K562 (cell line): Measurements from ENCODE around the gene FRMD5. TPM values are rescaled to one million over a fixed set of nuclear protein-coding genes. Genes with fewer than 3 reads are reported as not detected.

ENCODE experiments used
- ATAC-seq: fragments of 200-7000 bp; cut with Tn5 transposase; 3 replicates; pipeline ENCODE4 v1.9.1; 2020; ENCODE audit warnings: moderate library complexity
- BruUV-seq: library from RNA; stranded (reverse); fragments of 400-500 nt; replicated peaks from 2 replicates; lab custom pipeline; 2021; lab: Mats Ljungman, UMichigan
- CTCF ChIA-PET: fragments of 300-600 bp; formaldehyde crosslinking; extraction: SDS; loops from one replicate; lab custom pipeline; 2021; ENCODE audit warnings: low intra/inter-chr PET ratio; lab: Yijun Ruan, JAX
- POLR2A ChIA-PET: fragments of 300-600, 350-650 bp; sonication (Branson Sonifier 250); formaldehyde crosslinking; extraction: SDS; loops from one replicate; lab custom pipeline; 2021; ENCODE audit warnings: antibody characterized with exemption, inconsistent platforms; lab: Yijun Ruan, JAX
- DNase-seq, 4 experiments: peaks; one replicate each; pipeline versions ENCODE4 v3.0.0 to v3.0.0-alpha.2; 2011 to 2018; ENCODE audit warnings: low spot score in 3 of 4, mixed read lengths in 3 of 4; ENCODE audit errors: extremely low read depth in 1 of 4
- FAIRE-seq: peaks from 2 replicates; lab custom pipeline; 2011; peaks lifted over from hg19 to GRCh38; lab: Jason Lieb, UNC
- H2AFZ ChIP-seq: 2 replicates; pipeline ENCODE4 v1.6.0; 2011; ENCODE audit warnings: low read depth, low read length, control low read depth, inconsistent platforms
- H3K27ac ChIP-seq: fragments of 200-600 bp; 3 replicates; pipeline ENCODE4 v1.8.0; 2011; ENCODE audit warnings: low read depth, mild to moderate bottlenecking, control low read depth, inconsistent platforms, low read length, moderate library complexity, mixed read lengths; ENCODE audit errors: extremely low read depth
- H3K27me3 ChIP-seq, 2 experiments: fragments of 300-600 bp in 1 of 2; 2 replicates in 1 of 2; 3 replicates in 1 of 2; pipeline versions ENCODE4 v1.6.0 to v1.8.0; 2011; ENCODE audit warnings: inconsistent platforms in 2 of 2, low read length in 2 of 2, mild to moderate bottlenecking in 1 of 2, mixed read lengths in 1 of 2, moderate library complexity in 1 of 2; ENCODE audit not compliant: control insufficient read depth in 2 of 2, insufficient read depth in 2 of 2
- H3K36me3 ChIP-seq: fragments of 300-600 bp; 3 replicates; pipeline ENCODE4 v1.8.0; 2011; ENCODE audit warnings: mild to moderate bottlenecking, low read length, inconsistent platforms; ENCODE audit not compliant: control insufficient read depth, insufficient read depth
- H3K4me1 ChIP-seq, 2 experiments: fragments of 200-600 bp in 1 of 2; replicated peaks in 1 of 2; 2 replicates in 1 of 2; 3 replicates in 1 of 2; pipeline versions ENCODE4 v1.5.1 to v1.8.0; 2011; ENCODE audit warnings: inconsistent platforms in 2 of 2, low read length in 2 of 2, mild to moderate bottlenecking in 1 of 2, mixed read lengths in 1 of 2, moderate library complexity in 1 of 2; ENCODE audit not compliant: control insufficient read depth in 2 of 2, insufficient read depth in 2 of 2
- H3K4me2 ChIP-seq: 2 replicates; pipeline ENCODE4 v1.6.1; 2011; ENCODE audit warnings: low read length, control low read depth, inconsistent platforms, mixed read lengths; ENCODE audit not compliant: insufficient read depth
- H3K4me3 ChIP-seq: fragments of 200-600 bp; sonication (generic), shearing (Covaris generic); 2 replicates; pipeline ENCODE4 v1.5.1; 2016; ENCODE audit warnings: control low read depth, inconsistent platforms
- H3K79me2 ChIP-seq: fragments of 200-600 bp; 3 replicates; pipeline ENCODE4 v1.8.0; 2011; ENCODE audit warnings: low read length, inconsistent platforms; ENCODE audit not compliant: control insufficient read depth, insufficient read depth
- H3K9ac ChIP-seq, 2 experiments: 2 replicates each; pipeline versions ENCODE4 v1.6.0 to v1.6.1; 2011; ENCODE audit warnings: low read depth in 2 of 2, low read length in 2 of 2, control low read depth in 1 of 2, inconsistent platforms in 1 of 2, mild to moderate bottlenecking in 1 of 2, mixed read lengths in 1 of 2; ENCODE audit not compliant: insufficient read depth in 1 of 2
- H3K9me1 ChIP-seq: one replicate; pipeline ENCODE4 v1.6.0; 2011; ENCODE audit warnings: inconsistent platforms, mild to moderate bottlenecking, low read length, moderate library complexity; ENCODE audit not compliant: control insufficient read depth, insufficient read depth
- H3K9me3 ChIP-seq: replicated peaks from 2 replicates; pipeline ENCODE4 v1.5.1; 2011; ENCODE audit warnings: low read depth, low read length, inconsistent platforms; ENCODE audit not compliant: control insufficient read depth, insufficient read depth
- H4K20me1 ChIP-seq: replicated peaks from 2 replicates; pipeline ENCODE4 v1.6.1; 2011; ENCODE audit warnings: low read length, inconsistent platforms, mixed read lengths; ENCODE audit not compliant: control insufficient read depth, insufficient read depth
- ATF3 ChIP-seq, 2 experiments: fragments of 450-650 bp in 1 of 2; sonication (generic) in 1 of 2; formaldehyde crosslinking in 1 of 2; IDR thresholded peaks in 1 of 2; conservative IDR thresholded peaks in 1 of 2; 2 replicates each; pipeline versions ENCODE4 v1.6.1 to v1.8.1; 2016 to 2023; ENCODE audit warnings: mild to moderate bottlenecking in 2 of 2, moderate library complexity in 2 of 2, inconsistent platforms in 1 of 2, missing genetic modification reagents in 1 of 2
- CEBPG ChIP-seq, 3 experiments: fragments of 200-800 bp in 1 of 3; sonication (Bioruptor generic) in 1 of 3; sonication (generic) in 1 of 3; formaldehyde crosslinking in 1 of 3; IDR thresholded peaks in 2 of 3; conservative IDR thresholded peaks in 1 of 3; 2 replicates each; pipeline versions ENCODE4 v1.6.1 to v1.8.0; 2016 to 2022; ENCODE audit warnings: missing compliant biosample characterization in 2 of 3, missing genetic modification characterization in 2 of 3, mild to moderate bottlenecking in 1 of 3, missing genetic modification reagents in 1 of 3
- FOSL1 ChIP-seq: fragments of 200-800 bp; sonication (Bioruptor generic); conservative IDR thresholded peaks from 2 replicates; pipeline ENCODE4 v1.6.1; 2016; ENCODE audit warnings: missing genetic modification characterization, missing compliant biosample characterization
- LARP7 ChIP-seq: fragments of 450-650 bp; IDR thresholded peaks from 2 replicates; pipeline ENCODE4 v1.6.1; 2016
- MYBL2 ChIP-seq, 2 experiments: fragments of 450-650 bp in 1 of 2; sonication (generic) in 1 of 2; formaldehyde crosslinking in 1 of 2; IDR thresholded peaks; 2 replicates each; pipeline versions ENCODE4 v1.6.1 to v1.8.1; 2017 to 2022; ENCODE audit warnings: borderline replicate concordance in 1 of 2, inconsistent platforms in 1 of 2, low read depth in 1 of 2, mild to moderate bottlenecking in 1 of 2, missing genetic modification reagents in 1 of 2, moderate library complexity in 1 of 2
- SMARCC2 ChIP-seq: fragments of 450-650 bp; IDR thresholded peaks from 2 replicates; pipeline ENCODE4 v1.6.1; 2017; ENCODE audit warnings: antibody characterized with exemption, moderate library complexity, mild to moderate bottlenecking, low read depth
- ZBTB40 ChIP-seq, 2 experiments: fragments of 450-650 bp in 1 of 2; sonication (generic) in 1 of 2; formaldehyde crosslinking in 1 of 2; IDR thresholded peaks; 2 replicates each; pipeline versions ENCODE4 v1.7.1 to v1.9.0; 2016 to 2022; ENCODE audit warnings: inconsistent platforms in 1 of 2, mild to moderate bottlenecking in 1 of 2, missing genetic modification reagents in 1 of 2
- WGBS: fragments of 100-300 bp; shearing (Covaris generic); methylation state at CpG from one replicate; pipeline ENCODE4 v1.1.6; 2016; ENCODE audit warnings: low coverage, mixed read lengths; ENCODE audit not compliant: insufficient coverage; ENCODE audit errors: missing lambda C conversion rate; 5-methylcytosine and 5-hydroxymethylcytosine counted together
- in situ Hi-C: fragments of 300-500 bp; cut with MboI; formaldehyde crosslinking; loops from 4 replicates; pipeline ENCODE4 v1.15.0; 2018; ENCODE audit warnings: inconsistent platforms, mixed read lengths
- intact Hi-C: fragments of 100-400 bp; cut with micrococcal nuclease; formaldehyde crosslinking; loops from 2 replicates; pipeline ENCODE4 v1.14.2; 2022
- polyA plus RNA-seq, 8 experiments: library from polyadenylated mRNA; depleted of rRNA in 4 of 8; stranded (reverse) in 5 of 8; unstranded in 3 of 8; fragments of >200 nt; fragmentation: Nextera tagmentation in 2 of 8; fragmentation: Illumina TruSeq in 1 of 8; extraction: Ambion mirVana in 2 of 8; extraction: Trizol in 1 of 8; gene quantifications; 2 replicates each; pipeline versions ENCODE4 v1.2.1 to v1.2.3, GENCODE V29; 2011 to 2014; ENCODE audit warnings: inconsistent platforms in 1 of 8, missing spikeins in 1 of 8
- total RNA-seq, 7 experiments: library from RNA; depleted of rRNA in 6 of 7; stranded (reverse); fragments of >200 nt in 6 of 7; fragmentation: Illumina TruSeq in 2 of 7; extraction: Trizol in 2 of 7; gene quantifications; 2 replicates each; pipeline versions ENCODE4 v1.2.1 to v1.2.3, GENCODE V29; 2011 to 2021; ENCODE audit warnings: low replicate concordance in 1 of 7

Gene FRMD5
- total and polyA plus RNA-seq, 9 of the 15 experiments (the other 6 are each of a cell fraction or from before 2014, with no cell fraction given), result 0.13 to 0.38 TPM; not detected in 7

- Histone ChIP-seq H3K4me1 (no peaks in the 10 kb centered on the region), H3K9me1 (no peaks in the 10 kb centered on the region), H3K79me2 (no peaks in the 10 kb centered on the region), H2AFZ (no peak overlapping the region), H3K36me3 (no peaks in the 10 kb centered on the region), H3K9ac (no peak overlapping the region), H3K27me3 (peaks cover 5 to 8% of the 10 kb centered on the region in 2 experiments; a peak in 4 of 5 replicates), H3K4me3 (no peak overlapping the region), H3K4me2 (no peak overlapping the region), H4K20me1 (no peaks in the 10 kb centered on the region), H3K9me3 (no peaks in the 10 kb centered on the region), H3K27ac (no peak overlapping the region)
- TF ChIP-seq MYBL2 (IDR thresholded peaks at IDR 0.05; ENCODE audit: low read depth) (no peak), MYBL2 (CRISPR knock-in tag; IDR thresholded peaks at IDR 0.05; ENCODE audit: borderline replicate concordance) (no peak), ATF3 (IDR thresholded peaks at IDR 0.05) (peak; percentile 20; the same call in 1 of the 2 replicates), ATF3 (CRISPR knock-in tag; conservative IDR thresholded peaks at IDR 0.05) (no peak), LARP7 (no peak), SMARCC2 (no peak), FOSL1 (tag) (peak; percentile 62; the same call in 1 of the 2 replicates), CEBPG (CRISPR knock-in tag; IDR thresholded peaks at IDR 0.05) (no peak), CEBPG (tag; conservative IDR thresholded peaks at IDR 0.05 in 1 of 2, IDR thresholded peaks at IDR 0.05 in 1 of 2) (peak; percentile 23 to 53; a peak in 1 of 4 replicates), ZBTB40 (IDR thresholded peaks at IDR 0.05) (no peak), ZBTB40 (CRISPR knock-in tag; IDR thresholded peaks at IDR 0.05) (no peak)
- ATAC-seq, result no peak
- no peak for FAIRE-seq
- no TSS peak for BruUV-seq
- no peak for DNase-seq
- in situ Hi-C loops (no loop called here), intact Hi-C loops (loop anchor here (10.0 kb wide), 1 partner anchor 104 kb away; no protein-coding TSS in a partner anchor)
- ChIA-PET CTCF (no interaction called here), POLR2A (interaction anchor here (0.7 kb wide), 1 partner anchor 49 kb away, joined by 3 read pairs; no protein-coding TSS in a partner anchor)
- 0% methylated on average over 2 of the region's 2 CpGs for WGBS
Observed at GRCh38 chr15:44009038-44009437, 186.0 kb downstream of the FRMD5 start.
